H9 (cell line): Measurements from ENCODE around the gene IL17RA. TPM values are rescaled to one million over a fixed set of nuclear protein-coding genes. Genes with fewer than 3 reads are reported as not detected.

Experiments used
- DNase-seq: peaks from one replicate; pipeline ENCODE4 v3.0.0-alpha.2; 2017
- H2AFZ ChIP-seq: one replicate; pipeline ENCODE4 v1.6.1; 2013; ENCODE audit warnings: mild to moderate bottlenecking, low read length, control low read depth, moderate library complexity
- H2AK5ac ChIP-seq: 2 replicates; pipeline ENCODE4 v1.6.1; 2013; ENCODE audit warnings: low read length, control low read depth, mixed read lengths; ENCODE audit not compliant: insufficient read length
- H2BK120ac ChIP-seq: one replicate; pipeline ENCODE4 v1.6.1; 2013; ENCODE audit warnings: low read depth, mild to moderate bottlenecking, low read length, control low read depth, inconsistent platforms; ENCODE audit not compliant: poor library complexity, severe bottlenecking
- H2BK12ac ChIP-seq: 2 replicates; pipeline ENCODE4 v1.6.1; 2013; ENCODE audit warnings: low read length, control low read depth, mixed read lengths, low read depth; ENCODE audit not compliant: insufficient read length
- H2BK15ac ChIP-seq: 2 replicates; pipeline ENCODE4 v1.6.1; 2013; ENCODE audit warnings: low read depth, low read length, control low read depth
- H2BK20ac ChIP-seq: one replicate; pipeline ENCODE4 v1.6.1; 2013; ENCODE audit warnings: low read depth, mild to moderate bottlenecking, low read length, control low read depth, inconsistent platforms; ENCODE audit not compliant: poor library complexity, severe bottlenecking
- H2BK5ac ChIP-seq: 2 replicates; pipeline ENCODE4 v1.6.1; 2013; ENCODE audit warnings: low read length, control low read depth, mixed read lengths; ENCODE audit not compliant: insufficient read length
- H3K14ac ChIP-seq: 2 replicates; pipeline ENCODE4 v1.6.1; 2013; ENCODE audit warnings: low read length, control low read depth; ENCODE audit not compliant: insufficient read depth
- H3K18ac ChIP-seq: 2 replicates; pipeline ENCODE4 v1.6.1; 2013; ENCODE audit warnings: low read depth, mild to moderate bottlenecking, mixed read lengths, low read length, control low read depth; ENCODE audit not compliant: insufficient read length
- H3K23ac ChIP-seq: 2 replicates; pipeline ENCODE4 v1.6.1; 2013; ENCODE audit warnings: low read length, control low read depth, mixed read lengths, low read depth; ENCODE audit not compliant: insufficient read length
- H3K23me2 ChIP-seq: 2 replicates; pipeline ENCODE4 v1.6.1; 2013; ENCODE audit warnings: low read depth, mild to moderate bottlenecking, mixed read lengths, low read length, control low read depth; ENCODE audit not compliant: insufficient read length, poor library complexity, severe bottlenecking
- H3K27ac ChIP-seq: 2 replicates; pipeline ENCODE4 v1.5.1; 2013; ENCODE audit warnings: low read length, control low read depth, mixed read lengths, low read depth; ENCODE audit not compliant: insufficient read length
- H3K27me3 ChIP-seq: 2 replicates; pipeline ENCODE4 v1.6.1; 2013; ENCODE audit warnings: low read length, control low read depth, inconsistent platforms; ENCODE audit not compliant: insufficient read depth
- H3K4ac ChIP-seq: 2 replicates; pipeline ENCODE4 v1.6.1; 2013; ENCODE audit warnings: low read depth, mild to moderate bottlenecking, control low read depth, inconsistent platforms, low read length, moderate library complexity
- H3K4me1 ChIP-seq: 2 replicates; pipeline ENCODE4 v1.6.1; 2013; ENCODE audit warnings: low read length, control low read depth, inconsistent platforms; ENCODE audit not compliant: insufficient read depth
- H3K4me2 ChIP-seq: 2 replicates; pipeline ENCODE4 v1.6.1; 2013; ENCODE audit warnings: low read length, control low read depth, mixed read lengths; ENCODE audit not compliant: insufficient read length, insufficient read depth
- H3K56ac ChIP-seq: 2 replicates; pipeline ENCODE4 v1.6.1; 2013; ENCODE audit warnings: low read depth, mild to moderate bottlenecking, mixed read lengths, low read length, control low read depth; ENCODE audit not compliant: insufficient read length
- H3K79me1 ChIP-seq: 2 replicates; pipeline ENCODE4 v1.6.1; 2013; ENCODE audit warnings: low read depth, mild to moderate bottlenecking, moderate library complexity, low read length, control low read depth, inconsistent platforms; ENCODE audit not compliant: insufficient read depth, poor library complexity, severe bottlenecking
- H3K79me2 ChIP-seq: 2 replicates; pipeline ENCODE4 v1.6.1; 2013; ENCODE audit warnings: low read length, control low read depth, inconsistent platforms; ENCODE audit not compliant: insufficient read depth
- H3K9ac ChIP-seq: 2 replicates; pipeline ENCODE4 v1.6.1; 2013; ENCODE audit warnings: low read length, control low read depth, mixed read lengths; ENCODE audit not compliant: insufficient read length; ENCODE audit errors: extremely low read depth
- H3K9me3 ChIP-seq: one replicate; pipeline ENCODE4 v1.6.1; 2013; ENCODE audit warnings: low read depth, low read length, inconsistent platforms; ENCODE audit not compliant: control insufficient read depth
- H3T11ph ChIP-seq: one replicate; pipeline ENCODE4 v1.6.1; 2013; ENCODE audit warnings: mild to moderate bottlenecking, low read length, control low read depth, inconsistent platforms
- H4K20me1 ChIP-seq: one replicate; pipeline ENCODE4 v1.6.1; 2013; ENCODE audit not compliant: control insufficient read depth, insufficient read length, insufficient read depth
- H4K5ac ChIP-seq: 2 replicates; pipeline ENCODE4 v1.6.1; 2013; ENCODE audit warnings: low read depth, mild to moderate bottlenecking, mixed read lengths, low read length, control low read depth; ENCODE audit not compliant: insufficient read length
- H4K8ac ChIP-seq: replicated peaks from 2 replicates; pipeline ENCODE4 v1.6.1; 2013; ENCODE audit warnings: low read length, control low read depth, mixed read lengths, low read depth; ENCODE audit not compliant: insufficient read length
- H4K91ac ChIP-seq: 2 replicates; pipeline ENCODE4 v1.6.1; 2013; ENCODE audit warnings: low read depth, mild to moderate bottlenecking, moderate library complexity, mixed read lengths, low read length, control low read depth; ENCODE audit not compliant: insufficient read length
- H3K27ac Mint-ChIP-seq, 3 experiments: 2 replicates in 2 of 3; 3 replicates in 1 of 3; pipeline ENCODE4 v1.8.0; 2020 to 2021; ENCODE audit warnings: mixed read lengths in 3 of 3, mild to moderate bottlenecking in 1 of 3, moderate library complexity in 1 of 3
- H3K27me3 Mint-ChIP-seq: 2 replicates; pipeline ENCODE4 v1.8.0; 2021; ENCODE audit warnings: low read depth, mild to moderate bottlenecking, moderate library complexity, mixed read lengths
- H3K36me3 Mint-ChIP-seq, 3 experiments: 2 replicates in 2 of 3; 3 replicates in 1 of 3; pipeline ENCODE4 v1.8.0; 2020 to 2021; ENCODE audit warnings: low read depth in 3 of 3, mixed read lengths in 3 of 3; ENCODE audit not compliant: insufficient read depth in 1 of 3
- H3K4me1 Mint-ChIP-seq, 2 experiments: 2 replicates each; pipeline ENCODE4 v1.8.0; 2020; ENCODE audit warnings: mixed read lengths in 2 of 2
- H3K4me3 Mint-ChIP-seq, 2 experiments: 2 replicates in 1 of 2; 3 replicates in 1 of 2; pipeline ENCODE4 v1.8.0; 2020 to 2021; ENCODE audit warnings: mild to moderate bottlenecking in 2 of 2, mixed read lengths in 2 of 2, moderate library complexity in 1 of 2
- H3K9me3 Mint-ChIP-seq, 2 experiments: 2 replicates in 1 of 2; 3 replicates in 1 of 2; pipeline ENCODE4 v1.8.0; 2020; ENCODE audit warnings: mild to moderate bottlenecking in 2 of 2, mixed read lengths in 2 of 2, moderate library complexity in 1 of 2
- CTCF ChIP-seq: fragments of 200-600 bp; sonication (generic); conservative IDR thresholded peaks from 3 replicates; pipeline ENCODE4 v1.8.0; 2021; ENCODE audit warnings: antibody characterized with exemption, mild to moderate bottlenecking
- WGBS: extraction: QIAGEN DNeasy Blood & Tissue Kit; methylation state at CpG from one replicate; pipeline ENCODE4 v1.1.7; 2013; ENCODE audit warnings: missing lambda C conversion rate, low lambda C conversion rate, mixed read lengths; ENCODE audit not compliant: insufficient read length; ENCODE audit errors: extremely low coverage; 5-methylcytosine and 5-hydroxymethylcytosine counted together
- total RNA-seq: library from RNA; stranded (reverse); gene quantifications from 2 replicates; pipeline ENCODE4 v1.2.1, GENCODE V29; 2021

The IL17RA gene
- total RNA-seq, 1 experiment from 2014 or later = 12.4 TPM

DNA sequence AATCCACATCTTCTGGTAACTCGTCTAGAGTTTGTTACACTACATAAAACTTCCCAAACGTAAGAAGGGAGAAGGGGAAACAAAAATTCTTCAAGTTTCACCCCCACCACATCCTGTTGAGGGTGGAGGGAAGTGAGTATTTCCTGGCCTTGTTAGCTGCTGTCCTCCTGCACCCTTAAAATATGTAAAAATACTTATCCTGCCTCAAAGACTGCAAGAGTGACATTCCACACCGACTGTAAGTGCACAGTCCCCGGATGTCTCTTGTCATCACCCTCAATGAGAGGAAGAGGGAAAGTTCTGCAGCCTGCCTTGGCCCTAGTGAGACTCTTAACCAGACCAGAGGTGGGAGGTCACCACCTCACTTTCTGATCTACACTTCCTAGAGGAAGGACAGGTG, 33.1 kb downstream of the IL17RA start:
- H4K8ac ChIP-seq = no peak overlapping the region
- WGBS = no CpG with 5 or more reads among the region's 4 CpGs

More for the DNA sequence above, 33.1 kb downstream of the IL17RA start:
- Histone ChIP-seq H3K4me2 (no peak overlapping the region), H2AFZ (no peak overlapping the region), H3K27ac (no peak overlapping the region), H3K14ac (no peak overlapping the region), H3K79me2 (no peaks in the 10 kb centered on the region), H3K18ac (no peak overlapping the region), H3K23me2 (peaks cover 6% of the 10 kb centered on the region), H4K91ac (no peak overlapping the region), H3K9ac (no peak overlapping the region), H2BK20ac (no peak overlapping the region), H3K79me1 (no peaks in the 10 kb centered on the region), H2BK15ac (no peak overlapping the region), H4K5ac (no peak overlapping the region), H2AK5ac (no peak overlapping the region), H3T11ph (no peak overlapping the region), H3K4me1 (no peaks in the 10 kb centered on the region; the same call in 1 of the 2 replicates), H2BK5ac (no peak overlapping the region), H3K27me3 (no peaks in the 10 kb centered on the region), H3K23ac (no peak overlapping the region), H4K20me1 (no peaks in the 10 kb centered on the region), H2BK120ac (no peak overlapping the region), H3K4ac (no peak overlapping the region), H3K9me3 (no peaks in the 10 kb centered on the region), H3K56ac (no peak overlapping the region), H2BK12ac (no peak overlapping the region)
- Mint-ChIP-seq H3K4me1 (peaks cover 35 to 37% of the 10 kb centered on the region in 2 experiments), H3K27ac (no peak overlapping the region), H3K9me3 (no peaks in the 10 kb centered on the region), H3K4me3 (no peak overlapping the region; a peak in 1 of 5 replicates), H3K36me3 (peaks cover 0 to 4% (median 0%) of the 10 kb centered on the region in 3 experiments; a peak in 2 of 7 replicates), H3K27me3 (peaks cover 7% of the 10 kb centered on the region)
- no peak for DNase-seq
- TF ChIP-seq CTCF = no peak
